K562 (cell line): ENCODE results near the gene TP53I13. TPM values are rescaled to one million over a fixed set of nuclear protein-coding genes. Genes with fewer than 3 reads are reported as not detected.

Experiments
- BRD4 ChIP-seq: fragments of 200-600 bp; sonication (generic); IDR thresholded peaks from 2 replicates; pipeline ENCODE4 v1.6.1; 2017; ENCODE audit warnings: inconsistent platforms
- CREM ChIP-seq: IDR thresholded peaks from 2 replicates; pipeline ENCODE4 v1.6.1; 2014; ENCODE audit warnings: antibody characterized with exemption, low read depth
- FIP1L1 ChIP-seq: fragments of 200-400 bp; formaldehyde crosslinking; IDR thresholded peaks from 2 replicates; pipeline ENCODE4 v1.6.1; 2018; ENCODE audit warnings: mild to moderate bottlenecking, low read depth, low read length; ENCODE audit not compliant: poor library complexity, severe bottlenecking
- FOXA3 ChIP-seq, 2 experiments: fragments of 450-650 bp in 1 of 2; sonication (generic) in 1 of 2; formaldehyde crosslinking; IDR thresholded peaks in 1 of 2; conservative IDR thresholded peaks in 1 of 2; 2 replicates each; pipeline versions ENCODE4 v1.4.0 to v1.8.0; 2020 to 2022; ENCODE audit warnings: mild to moderate bottlenecking in 2 of 2, missing genetic modification reagents in 1 of 2
- GTF2F1 ChIP-seq: IDR thresholded peaks from 2 replicates; pipeline ENCODE4 v1.6.1; 2011; ENCODE audit warnings: low read depth, low read length, improper control_type of control experiment
- HINFP ChIP-seq: fragments of 450-650 bp; conservative IDR thresholded peaks from 2 replicates; pipeline ENCODE4 v1.6.1; 2016; ENCODE audit warnings: missing genetic modification characterization, low read depth, mild to moderate bottlenecking, control low read depth, missing compliant biosample characterization
- KDM5B ChIP-seq: fragments of 200-600 bp; sonication (generic); IDR thresholded peaks from 2 replicates; pipeline ENCODE4 v1.6.1; 2012; ENCODE audit warnings: low read depth, mild to moderate bottlenecking, moderate library complexity, low read length, control low read depth, inconsistent platforms; ENCODE audit not compliant: insufficient replicate concordance
- MITF ChIP-seq: IDR thresholded peaks from 2 replicates; pipeline ENCODE4 v1.6.1; 2014; ENCODE audit warnings: antibody characterized with exemption
- MYC ChIP-seq, 2 experiments: fragments of 250-450 bp in 1 of 2; sonication (Bioruptor Pico) in 1 of 2; IDR thresholded peaks; 2 replicates each; pipeline versions ENCODE4 v1.5.1 to v1.6.1; 2012 to 2021; ENCODE audit warnings: low read depth in 2 of 2, borderline replicate concordance in 1 of 2, improper control_type of control experiment in 1 of 2, low read length in 1 of 2, mild to moderate bottlenecking in 1 of 2, moderate library complexity in 1 of 2
- POLR2AphosphoS2 ChIP-seq: IDR thresholded peaks from 2 replicates; pipeline ENCODE4 v1.6.1; 2012; ENCODE audit warnings: low read length, improper control_type of control experiment
- PRMT5 ChIP-seq: sonication (generic); formaldehyde crosslinking; IDR thresholded peaks from 2 replicates; pipeline ENCODE4 v1.5.0; 2020; ENCODE audit warnings: missing genetic modification reagents
- RB1 ChIP-seq: fragments of 450-650 bp; IDR thresholded peaks from 2 replicates; pipeline ENCODE4 v1.6.1; 2017; ENCODE audit warnings: low read depth, mild to moderate bottlenecking
- RCOR1 ChIP-seq, 2 experiments: IDR thresholded peaks; 2 replicates each; pipeline ENCODE4 v1.6.1; 2012; ENCODE audit warnings: low read depth in 2 of 2, low read length in 2 of 2, borderline replicate concordance in 1 of 2, improper control_type of control experiment in 1 of 2
- SAP30 ChIP-seq: fragments of 200-600 bp; sonication (generic); IDR thresholded peaks from 2 replicates; pipeline ENCODE4 v1.6.1; 2012; ENCODE audit warnings: borderline replicate concordance, low read depth, mild to moderate bottlenecking, moderate library complexity, low read length, control low read depth, inconsistent platforms; ENCODE audit not compliant: insufficient read depth, poor library complexity, severe bottlenecking
- SRSF7 ChIP-seq: fragments of 200-400 bp; formaldehyde crosslinking; optimal IDR thresholded peaks from 2 replicates; pipeline ENCODE3; 2017; ENCODE audit warnings: mild to moderate bottlenecking, low read depth, low read length
- SUPT5H ChIP-seq: fragments of 450-650 bp; IDR thresholded peaks from 2 replicates; pipeline ENCODE4 v1.6.1; 2016
- THRAP3 ChIP-seq: fragments of 450-650 bp; IDR thresholded peaks from 2 replicates; pipeline ENCODE4 v1.6.1; 2016; ENCODE audit warnings: mild to moderate bottlenecking, inconsistent platforms, borderline replicate concordance
- THRB ChIP-seq: fragments of 450-650 bp; formaldehyde crosslinking; conservative IDR thresholded peaks from 2 replicates; pipeline ENCODE4 v1.4.0; 2022; ENCODE audit warnings: mild to moderate bottlenecking, missing genetic modification characterization
- ZBTB7A ChIP-seq: IDR thresholded peaks from 2 replicates; pipeline ENCODE4 v1.6.1; 2011; ENCODE audit warnings: low read depth, mild to moderate bottlenecking, low read length, moderate library complexity, borderline replicate concordance; ENCODE audit not compliant: control insufficient read depth
- ZNF140 ChIP-seq: fragments of 250-450 bp; sonication (Bioruptor Pico); IDR thresholded peaks from 2 replicates; pipeline ENCODE4 v1.8.0; 2021; ENCODE audit warnings: moderate library complexity, mild to moderate bottlenecking, inconsistent platforms
- ZNF146 ChIP-seq: IDR thresholded peaks from one replicate; pipeline ENCODE4 v1.6.1; 2018; ENCODE audit warnings: missing compliant biosample characterization; ENCODE audit not compliant: unreplicated experiment
- ZNF232 ChIP-seq: sonication (generic); formaldehyde crosslinking; IDR thresholded peaks from 2 replicates; pipeline ENCODE4 v1.8.0; 2022; ENCODE audit warnings: mild to moderate bottlenecking, missing genetic modification reagents
- polyA plus RNA-seq, 8 experiments: library from polyadenylated mRNA; depleted of rRNA in 4 of 8; stranded (reverse) in 5 of 8; unstranded in 3 of 8; fragments of >200 nt; fragmentation: Nextera tagmentation in 2 of 8; fragmentation: Illumina TruSeq in 1 of 8; extraction: Ambion mirVana in 2 of 8; extraction: Trizol in 1 of 8; gene quantifications; 2 replicates each; pipeline versions ENCODE4 v1.2.1 to v1.2.3, GENCODE V29; 2011 to 2014; ENCODE audit warnings: inconsistent platforms in 1 of 8, missing spikeins in 1 of 8
- total RNA-seq, 7 experiments: library from RNA; depleted of rRNA in 6 of 7; stranded (reverse); fragments of >200 nt in 6 of 7; fragmentation: Illumina TruSeq in 2 of 7; extraction: Trizol in 2 of 7; gene quantifications; 2 replicates each; pipeline versions ENCODE4 v1.2.1 to v1.2.3, GENCODE V29; 2011 to 2021; ENCODE audit warnings: low replicate concordance in 1 of 7

TP53I13 gene
- total and polyA plus RNA-seq, 9 of the 15 experiments (the other 6 are each of a cell fraction or from before 2014, with no cell fraction given) = 0.08 to 28.3 (median 9.1) TPM

- no peak for TF ChIP-seq FOXA3 (CRISPR knock-in tag; conservative IDR thresholded peaks at IDR 0.05 in 1 of 2, IDR thresholded peaks at IDR 0.05 in 1 of 2)
- TF ChIP-seq SUPT5H = no peak
- no peak for TF ChIP-seq ZBTB7A
- TF ChIP-seq MYC (IDR thresholded peaks at IDR 0.05; ENCODE audit: low read depth, low read length) = peak; percentile 49; the same call in 1 of the 2 replicates
- TF ChIP-seq MYC (CRISPR knock-in tag; IDR thresholded peaks at IDR 0.05; ENCODE audit: borderline replicate concordance, low read depth) = no peak
- peak; percentile 55; the same call in 1 of the 2 replicates for TF ChIP-seq CREM
- TF ChIP-seq RB1 = peak; percentile 35; the same call in 1 of the 2 replicates
- no peak for TF ChIP-seq PRMT5 (CRISPR knock-in tag)
- TF ChIP-seq THRAP3 = no peak
- TF ChIP-seq MITF = no peak
- TF ChIP-seq ZNF146 = no peak
- no peak for TF ChIP-seq SAP30
- TF ChIP-seq FIP1L1 = no peak
- no peak for TF ChIP-seq BRD4
- TF ChIP-seq SRSF7 = no peak
- no peak for TF ChIP-seq GTF2F1
- TF ChIP-seq THRB = no peak
- no peak for TF ChIP-seq POLR2AphosphoS2
- no peak for TF ChIP-seq ZNF232 (CRISPR knock-in tag)
- TF ChIP-seq RCOR1 (IDR thresholded peaks at IDR 0.05; ENCODE audit: borderline replicate concordance in 1 of 2, low read depth in 2 of 2, low read length in 2 of 2) = peak in 1 of 2 experiments; percentile 42; a peak in 1 of 4 replicates
- TF ChIP-seq KDM5B = no peak
- no peak for TF ChIP-seq HINFP (tag)
- no peak for TF ChIP-seq ZNF140
These were observed 11.6 kb downstream of the TP53I13 start (continued) for GRCh38 chr17:29579866-29580771.
